Activated CD4-positive, alpha-beta T cell treated with anti-CD3 and anti-CD28 coated beads, Interleukin-2, Interleukin-4, amounts not matched to agents 100 ng/mL and 50 ng/mL, durations not matched to agents 16 hours and 8 hours (primary cell): ENCODE data around the gene ANHX.
"Not testable (repeated sequence)": the region's sequence is repeated elsewhere in the genome, so short reads cannot be mapped to it uniquely, and the experiment has no call there.

ENCODE experiments used
- DNase-seq: peaks from one replicate; pipeline ENCODE4 v3.0.0-alpha.2; 2020; ENCODE audit warnings: low spot score

ANHX gene

GRCh38 chr12:133235401-133236112 is at the start of gene ANHX:
Gene ANHX, minus strand, starts transcription at chr12:133235877. Its CDS starts 1,521 bp downstream, at chr12:133234356.
- no peak for DNase-seq

- not testable (repeated sequence) for DNase-seq
Measured at GRCh38 chr12:133264668-133265067, 29.0 kb upstream of the ANHX start.

GRCh38 chr12:133264173-133264572 is 28.5 kb upstream of the ANHX start:
- DNase-seq = no peak

- no peak for DNase-seq
Measured at GRCh38 chr12:133256321-133256720, 20.6 kb upstream of the ANHX start.

- not testable (repeated sequence) for DNase-seq
Measured at GRCh38 chr12:133255833-133256232, 20.2 kb upstream of the ANHX start.

GRCh38 chr12:133251732-133252131 is 16.1 kb upstream of the ANHX start:
- no peak for DNase-seq

- no peak for DNase-seq
Measured at GRCh38 chr12:133236556-133236955, 879 bp upstream of the ANHX start.

GRCh38 chr12:133236144-133236543 is 467 bp upstream of the ANHX start:
- DNase-seq = no peak

GRCh38 chr12:133234971-133235370 is 706 bp downstream of the ANHX start:
- DNase-seq = no peak

- DNase-seq = no peak
Measured at GRCh38 chr12:133233993-133234564, 1.6 kb downstream of the ANHX start.

GRCh38 chr12:133233006-133233405 is 2.7 kb downstream of the ANHX start:
- no peak for DNase-seq

- no peak for DNase-seq
Measured at GRCh38 chr12:133231001-133231400, 4.7 kb downstream of the ANHX start.

GRCh38 chr12:133227281-133227852 is 8.3 kb downstream of the ANHX start:
- no peak for DNase-seq

GRCh38 chr12:133226690-133227089 is 9.0 kb downstream of the ANHX start:
- no peak for DNase-seq

- no peak for DNase-seq
Measured at GRCh38 chr12:133225527-133225926, 10.2 kb downstream of the ANHX start.

- no peak for DNase-seq
Measured at GRCh38 chr12:133222211-133222610, 13.5 kb downstream of the ANHX start.

GRCh38 chr12:133221241-133221640 is 14.4 kb downstream of the ANHX start:
- DNase-seq = no peak

GRCh38 chr12:133220521-133220920 is 15.2 kb downstream of the ANHX start:
- DNase-seq = no peak

GRCh38 chr12:133217219-133217618 is 18.5 kb downstream of the ANHX start:
- DNase-seq = no peak

GRCh38 chr12:133215724-133216123 is 20.0 kb downstream of the ANHX start:
- no peak for DNase-seq

- no peak for DNase-seq
Measured at GRCh38 chr12:133206390-133206789, 29.3 kb downstream of the ANHX start.

GRCh38 chr12:133204264-133204603 is 31.4 kb downstream of the ANHX start:
- no peak for DNase-seq

GRCh38 chr12:133203344-133204263 is 32.1 kb downstream of the ANHX start:
- DNase-seq = no peak
